Renal pelvis (tissue), 3 donors: ENCODE data around the gene USP13. TPM values are rescaled to one million over a fixed set of nuclear protein-coding genes. Genes with fewer than 3 reads are reported as not detected.

ENCODE experiments used
- polyA plus RNA-seq, 3 donors: library from polyadenylated mRNA; unstranded; fragments of 120-200 nt; gene quantifications; one replicate each; pipeline ENCODE4 v1.2.1, GENCODE V29; 2013; ENCODE audit not compliant: insufficient read length in 3 of 3

The USP13 gene
- polyA plus RNA-seq, 3 donors = 13.2 to 14.9 (median 13.7) TPM

Other genes with a start within 250 kb of the USP13 start
- gene GNB4, start 201.6 kb upstream of the USP13 start, polyA plus RNA-seq = 10 to 100 TPM; 22.1 to 23.9 (median 23.1) TPM
- gene ACTL6A, start 90.1 kb upstream of the USP13 start, polyA plus RNA-seq = 100 to 1,000 TPM in 2 of 3 donors, 10 to 100 TPM in 1; 93.8 to 114 (median 102) TPM
- gene MRPL47, start 48.4 kb upstream of the USP13 start, polyA plus RNA-seq = 10 to 100 TPM; 53.5 to 61.9 (median 57.6) TPM
- gene NDUFB5, start 48.2 kb upstream of the USP13 start, polyA plus RNA-seq = 100 to 1,000 TPM; 175 to 193 (median 177) TPM